Fibroblast of the aortic adventitia (primary cell): ENCODE data around the gene OXTR. TPM values are rescaled to one million over a fixed set of nuclear protein-coding genes. Genes with fewer than 3 reads are reported as not detected.

ENCODE experiments used
- DNase-seq: peaks from one replicate; pipeline ENCODE4 v3.0.0-alpha.2; 2010; ENCODE audit warnings: low read depth
- H3K4me3 ChIP-seq: 2 replicates; pipeline ENCODE4 v1.5.1; 2011; ENCODE audit warnings: low read depth, mild to moderate bottlenecking, control low read depth, low read length, moderate library complexity
- total RNA-seq: library from RNA; depleted of rRNA; stranded (reverse); fragments of >200 nt; gene quantifications from 2 replicates; pipeline ENCODE4 v1.2.3, GENCODE V29; 2012; ENCODE audit warnings: low replicate concordance
- TF ChIP-seq, protein P1 (sequence below): IDR thresholded peaks from 2 replicates; pipeline ENCODE4 v1.5.1; 2011; ENCODE audit warnings: mild to moderate bottlenecking, low read length, control low read depth, inconsistent platforms; ENCODE audit not compliant: insufficient read depth

The OXTR gene
- total RNA-seq, 1 donor: 6.1 TPM

DNA sequence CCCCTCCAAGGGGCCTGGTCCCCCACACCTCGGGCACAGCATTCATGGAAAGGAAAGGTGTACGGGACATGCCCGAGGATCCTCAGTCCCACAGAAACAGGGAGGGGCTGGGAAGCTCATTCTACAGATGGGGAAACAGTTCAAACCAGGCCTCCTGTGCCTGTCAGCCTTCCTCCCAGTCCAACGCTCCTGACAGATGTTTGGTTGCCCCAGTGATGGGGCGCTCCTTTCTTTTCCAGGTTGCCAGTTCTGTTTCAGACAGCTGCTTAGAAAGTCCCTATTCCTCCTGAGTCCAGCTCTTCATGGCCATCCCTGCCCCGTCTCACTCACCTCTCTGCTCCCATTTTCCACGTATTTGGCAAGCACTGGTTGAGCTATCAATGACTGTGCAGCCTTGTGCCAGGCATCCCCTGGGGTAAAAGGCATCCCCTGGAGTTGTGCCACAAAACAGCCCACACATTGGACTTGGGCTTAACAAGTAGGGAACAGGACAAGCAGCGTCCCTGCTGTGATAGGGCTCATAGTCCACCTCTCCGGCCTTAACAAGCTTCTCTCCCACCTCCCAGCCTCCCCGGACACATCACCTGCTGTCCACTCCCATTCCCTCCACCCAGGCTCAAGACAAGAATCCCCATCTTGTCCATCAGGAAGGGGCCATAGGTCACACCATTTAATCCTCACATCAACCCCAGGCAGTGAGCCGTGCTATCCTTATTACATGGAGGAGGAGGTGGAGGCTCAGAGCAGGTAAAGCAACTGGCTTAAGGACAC lies 6.6 kb downstream of the OXTR start:
- no peak for DNase-seq
- TF ChIP-seq, protein P1, sequence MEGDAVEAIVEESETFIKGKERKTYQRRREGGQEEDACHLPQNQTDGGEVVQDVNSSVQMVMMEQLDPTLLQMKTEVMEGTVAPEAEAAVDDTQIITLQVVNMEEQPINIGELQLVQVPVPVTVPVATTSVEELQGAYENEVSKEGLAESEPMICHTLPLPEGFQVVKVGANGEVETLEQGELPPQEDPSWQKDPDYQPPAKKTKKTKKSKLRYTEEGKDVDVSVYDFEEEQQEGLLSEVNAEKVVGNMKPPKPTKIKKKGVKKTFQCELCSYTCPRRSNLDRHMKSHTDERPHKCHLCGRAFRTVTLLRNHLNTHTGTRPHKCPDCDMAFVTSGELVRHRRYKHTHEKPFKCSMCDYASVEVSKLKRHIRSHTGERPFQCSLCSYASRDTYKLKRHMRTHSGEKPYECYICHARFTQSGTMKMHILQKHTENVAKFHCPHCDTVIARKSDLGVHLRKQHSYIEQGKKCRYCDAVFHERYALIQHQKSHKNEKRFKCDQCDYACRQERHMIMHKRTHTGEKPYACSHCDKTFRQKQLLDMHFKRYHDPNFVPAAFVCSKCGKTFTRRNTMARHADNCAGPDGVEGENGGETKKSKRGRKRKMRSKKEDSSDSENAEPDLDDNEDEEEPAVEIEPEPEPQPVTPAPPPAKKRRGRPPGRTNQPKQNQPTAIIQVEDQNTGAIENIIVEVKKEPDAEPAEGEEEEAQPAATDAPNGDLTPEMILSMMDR: no peak

DNA sequence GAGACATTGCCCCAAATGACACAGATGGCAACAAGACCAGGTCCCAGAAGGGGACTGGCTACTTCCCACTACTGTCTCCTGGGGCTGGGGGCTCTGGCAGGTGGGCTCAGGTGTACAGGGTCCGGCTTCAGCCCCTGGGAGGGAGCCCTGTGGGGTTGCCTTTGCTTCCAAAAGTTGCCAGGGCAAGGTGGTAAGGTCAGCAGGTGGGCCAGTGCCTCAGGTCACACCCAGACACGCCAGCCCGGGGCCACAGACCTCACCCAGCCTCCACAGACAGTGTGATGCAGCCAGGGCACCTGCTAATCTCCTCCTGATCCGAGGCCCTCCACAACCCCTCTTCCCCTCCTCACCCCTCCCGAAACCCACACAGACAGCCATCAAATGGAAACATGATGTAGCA lies 7.5 kb downstream of the OXTR start:
- DNase-seq: no peak
- TF ChIP-seq, protein P1: no peak
- no peak overlapping the region for H3K4me3 ChIP-seq

More for the DNA sequence above, 6.6 kb downstream of the OXTR start:
- no peak overlapping the region for H3K4me3 ChIP-seq

DNA sequence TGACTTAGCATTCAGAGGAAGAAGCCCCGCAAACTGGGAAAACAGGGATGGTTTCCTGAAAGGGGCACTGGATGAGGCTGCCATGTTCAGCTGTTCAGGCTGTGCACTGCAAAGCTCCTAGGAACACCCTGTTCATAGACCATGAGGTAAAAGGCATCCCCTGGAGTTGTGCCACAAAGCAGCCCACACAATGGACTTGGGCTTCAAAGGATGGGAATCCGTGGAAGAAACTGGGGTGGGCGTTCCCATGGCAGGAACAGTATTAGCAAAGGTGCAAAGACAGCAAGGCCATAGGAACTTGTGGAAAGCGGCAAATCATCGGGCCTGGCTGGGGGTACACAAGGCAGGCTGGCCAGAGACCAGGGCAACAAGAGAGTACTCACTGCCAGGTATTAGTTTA lies 8.9 kb downstream of the OXTR start:
- H3K4me3 ChIP-seq: no peak overlapping the region
- TF ChIP-seq, protein P1: no peak
- no peak for DNase-seq

DNA sequence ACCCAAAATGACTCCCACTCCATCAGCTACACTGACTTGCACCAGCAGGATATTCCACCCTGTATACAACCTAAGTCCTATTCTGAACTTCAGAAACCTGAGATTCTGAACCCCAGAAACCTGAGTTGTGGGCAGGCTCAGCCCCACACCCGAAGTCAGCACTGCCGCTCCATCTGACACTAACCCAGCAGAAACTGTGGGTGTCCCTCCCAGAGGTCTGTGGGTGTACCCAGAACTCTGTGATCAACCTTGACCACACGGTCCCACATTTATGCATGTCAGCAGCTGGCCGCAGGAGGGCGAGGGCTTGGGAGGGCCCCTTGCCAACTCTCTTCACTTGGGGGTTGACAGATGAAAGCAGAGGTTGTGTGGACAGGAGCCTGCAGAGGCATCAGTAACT lies 9.3 kb downstream of the OXTR start:
- DNase-seq: no peak
- TF ChIP-seq, protein P1: no peak
- no peak overlapping the region for H3K4me3 ChIP-seq

DNA sequence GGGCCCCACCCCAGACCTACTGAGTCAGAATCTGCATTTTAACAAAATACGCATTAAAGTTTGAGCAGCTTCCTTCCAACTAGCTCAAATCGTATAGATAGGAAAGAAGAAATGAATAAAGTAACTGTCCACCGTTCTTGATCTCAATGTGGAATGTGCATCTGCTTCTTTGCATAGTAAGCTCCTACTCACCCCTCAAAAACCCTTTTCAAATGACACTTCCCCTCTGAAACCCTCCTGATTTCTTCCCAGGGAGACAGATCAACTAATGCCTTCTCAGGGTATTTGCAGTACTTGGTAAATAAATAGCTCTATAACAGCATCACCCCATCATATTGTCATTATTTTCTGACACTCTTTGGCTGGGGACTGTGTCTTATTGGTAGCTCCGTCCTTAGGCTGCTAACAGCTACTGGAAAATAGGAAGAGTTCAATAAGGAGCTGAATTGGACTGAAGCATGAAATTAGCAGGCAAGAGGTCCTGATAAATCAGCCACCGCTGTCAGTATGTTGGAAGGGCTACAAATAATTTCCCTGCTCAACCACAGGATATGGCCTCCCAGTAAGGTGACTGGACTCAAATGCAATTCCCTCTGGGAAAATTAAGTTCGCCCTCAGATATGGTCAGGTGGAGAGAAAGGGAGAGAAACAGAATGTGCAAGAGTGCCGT lies 10.2 kb downstream of the OXTR start:
- DNase-seq: no peak
- H3K4me3 ChIP-seq: no peak overlapping the region
- TF ChIP-seq, protein P1: no peak

DNA sequence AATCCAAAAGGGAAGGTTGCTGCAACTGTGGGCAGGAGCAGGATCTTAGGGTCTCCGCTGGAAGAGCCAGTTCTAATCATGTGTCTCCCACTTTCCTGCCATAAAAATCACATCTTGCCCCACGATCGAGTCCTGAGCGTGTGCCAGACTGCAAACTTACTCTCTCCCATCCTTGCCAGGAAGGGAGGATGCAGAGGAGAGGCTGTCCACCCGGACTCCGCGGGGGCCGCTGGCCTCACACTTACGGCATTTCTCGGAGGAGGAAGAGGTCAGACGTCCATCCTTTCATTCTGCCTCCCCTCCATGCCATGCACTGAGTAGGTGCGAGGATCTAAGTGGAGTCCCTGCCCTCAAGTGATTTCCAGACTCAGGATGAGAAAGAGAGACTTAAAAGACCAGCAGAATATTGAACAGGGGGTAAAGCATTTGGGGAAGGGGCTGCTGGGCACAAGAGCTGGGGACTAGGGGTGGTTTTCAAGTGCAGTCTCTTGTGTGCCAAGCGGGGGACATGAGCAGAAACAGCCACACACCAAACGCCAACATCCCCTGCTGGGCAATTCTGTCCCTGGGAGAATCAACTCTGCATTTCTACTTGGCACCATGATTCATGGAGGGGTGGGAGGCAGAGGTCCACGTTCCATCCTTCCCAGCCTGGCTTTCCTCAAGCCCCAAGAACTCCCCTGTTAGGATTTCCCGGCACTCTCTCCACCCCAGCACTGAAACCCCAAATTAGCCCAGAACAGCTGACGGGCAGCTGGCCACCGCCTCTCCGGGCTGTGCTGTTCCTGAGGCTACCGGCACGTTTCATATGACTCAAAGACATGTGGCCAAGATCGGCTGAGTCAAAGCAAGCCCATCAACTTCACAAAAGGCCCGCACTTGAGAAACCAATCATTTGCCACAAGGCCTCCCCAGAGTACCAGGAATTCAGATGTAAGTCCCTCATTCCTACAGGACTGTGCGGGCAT lies 11.6 kb downstream of the OXTR start:
- TF ChIP-seq, protein P1: no peak
- H3K4me3 ChIP-seq: no peak overlapping the region
- DNase-seq: peak; percentile 48
